Progenitor cell of endocrine pancreas (in vitro differentiated cells): ENCODE measurements around the gene WDR20. TPM values are rescaled to one million over a fixed set of nuclear protein-coding genes. Genes with fewer than 3 reads are reported as not detected.

Experiments used
- DNase-seq: peaks from one replicate; pipeline ENCODE4 v3.0.0; 2021; ENCODE audit warnings: low spot score; ENCODE audit not compliant: unreplicated experiment
- H3K27ac Mint-ChIP-seq: 2 replicates; pipeline ENCODE4 v1.8.0; 2021; ENCODE audit warnings: mild to moderate bottlenecking, moderate library complexity, mixed read lengths
- H3K27me3 Mint-ChIP-seq: 2 replicates; pipeline ENCODE4 v1.8.0; 2021; ENCODE audit warnings: mixed read lengths
- H3K36me3 Mint-ChIP-seq: 2 replicates; pipeline ENCODE4 v1.8.0; 2022; ENCODE audit warnings: mixed read lengths; ENCODE audit not compliant: insufficient read depth
- H3K4me1 Mint-ChIP-seq: 2 replicates; pipeline ENCODE4 v1.8.0; 2021; ENCODE audit warnings: low read depth, mixed read lengths
- H3K4me3 Mint-ChIP-seq: 2 replicates; pipeline ENCODE4 v1.8.0; 2021; ENCODE audit warnings: low read depth, mild to moderate bottlenecking, moderate library complexity, mixed read lengths
- H3K9me3 Mint-ChIP-seq: 2 replicates; pipeline ENCODE4 v1.8.0; 2021; ENCODE audit warnings: low read depth, mixed read lengths
- total RNA-seq: library from RNA; stranded (reverse); gene quantifications from 2 replicates; pipeline ENCODE4 v1.2.1, GENCODE V29; 2021
- TF ChIP-seq, protein P1 (sequence below): fragments of 200-600 bp; sonication (generic); IDR thresholded peaks from one replicate; pipeline ENCODE4 v1.5.0; 2021; ENCODE audit warnings: antibody characterized with exemption, mild to moderate bottlenecking; ENCODE audit not compliant: unreplicated experiment

The WDR20 gene
- total RNA-seq, 1 donor from 2014 or later = 34.9 TPM

DNA sequence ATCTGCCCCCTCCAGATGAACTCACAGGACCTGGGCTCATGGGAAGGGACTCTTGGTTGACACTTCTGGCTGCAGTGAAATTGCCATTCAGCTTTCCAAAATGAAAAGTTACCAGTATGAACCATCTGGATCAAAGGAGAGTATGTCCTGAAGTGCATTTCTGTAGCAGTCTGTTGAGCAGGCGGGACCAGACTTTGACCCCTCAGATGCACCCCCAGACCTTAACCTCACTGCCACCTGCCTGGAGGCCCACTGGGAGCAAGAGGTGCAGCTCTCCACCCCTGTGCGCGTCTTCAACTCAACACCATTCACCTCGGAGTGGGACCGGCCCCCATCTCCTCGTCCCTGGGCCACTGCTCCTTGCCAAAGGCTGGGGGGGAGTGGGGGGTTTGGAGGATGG is 110.3 kb downstream of the WDR20 start:
- no peaks in the 10 kb centered on the region for H3K36me3 Mint-ChIP-seq
- H3K27me3 Mint-ChIP-seq = no peaks in the 10 kb centered on the region
- no peak for DNase-seq
- no peak overlapping the region for H3K4me3 Mint-ChIP-seq
- TF ChIP-seq, protein P1, sequence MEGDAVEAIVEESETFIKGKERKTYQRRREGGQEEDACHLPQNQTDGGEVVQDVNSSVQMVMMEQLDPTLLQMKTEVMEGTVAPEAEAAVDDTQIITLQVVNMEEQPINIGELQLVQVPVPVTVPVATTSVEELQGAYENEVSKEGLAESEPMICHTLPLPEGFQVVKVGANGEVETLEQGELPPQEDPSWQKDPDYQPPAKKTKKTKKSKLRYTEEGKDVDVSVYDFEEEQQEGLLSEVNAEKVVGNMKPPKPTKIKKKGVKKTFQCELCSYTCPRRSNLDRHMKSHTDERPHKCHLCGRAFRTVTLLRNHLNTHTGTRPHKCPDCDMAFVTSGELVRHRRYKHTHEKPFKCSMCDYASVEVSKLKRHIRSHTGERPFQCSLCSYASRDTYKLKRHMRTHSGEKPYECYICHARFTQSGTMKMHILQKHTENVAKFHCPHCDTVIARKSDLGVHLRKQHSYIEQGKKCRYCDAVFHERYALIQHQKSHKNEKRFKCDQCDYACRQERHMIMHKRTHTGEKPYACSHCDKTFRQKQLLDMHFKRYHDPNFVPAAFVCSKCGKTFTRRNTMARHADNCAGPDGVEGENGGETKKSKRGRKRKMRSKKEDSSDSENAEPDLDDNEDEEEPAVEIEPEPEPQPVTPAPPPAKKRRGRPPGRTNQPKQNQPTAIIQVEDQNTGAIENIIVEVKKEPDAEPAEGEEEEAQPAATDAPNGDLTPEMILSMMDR = no peak
- no peak overlapping the region for H3K27ac Mint-ChIP-seq
- H3K4me1 Mint-ChIP-seq = peaks cover 4% of the 10 kb centered on the region
- no peaks in the 10 kb centered on the region for H3K9me3 Mint-ChIP-seq

DNA sequence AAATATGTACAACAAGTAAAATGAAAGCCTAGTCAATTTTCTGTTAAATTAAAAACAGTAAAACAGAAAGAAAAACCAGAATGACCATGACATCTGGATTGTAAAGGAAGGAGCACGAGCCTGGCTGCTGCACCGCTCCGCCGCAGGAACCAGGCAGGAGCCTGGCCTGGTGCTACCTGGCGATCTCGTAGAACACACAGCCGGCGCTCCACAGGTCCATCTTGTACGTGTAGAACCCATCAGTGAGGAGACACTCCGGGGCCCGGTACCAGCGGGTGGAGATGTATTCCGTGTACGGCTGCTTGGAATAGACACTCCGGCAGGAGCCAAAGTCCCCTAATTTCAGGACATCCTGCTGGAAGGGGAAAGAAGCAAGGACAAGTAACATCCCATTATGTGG is 110.9 kb downstream of the WDR20 start:
- DNase-seq = no peak
- H3K4me1 Mint-ChIP-seq = peaks cover 4% of the 10 kb centered on the region
- H3K4me3 Mint-ChIP-seq = no peak overlapping the region
- no peaks in the 10 kb centered on the region for H3K27me3 Mint-ChIP-seq
- H3K27ac Mint-ChIP-seq = peak overlapping the region; percentile 78
- H3K9me3 Mint-ChIP-seq = no peaks in the 10 kb centered on the region
- TF ChIP-seq, protein P1 = no peak
- no peaks in the 10 kb centered on the region for H3K36me3 Mint-ChIP-seq

DNA sequence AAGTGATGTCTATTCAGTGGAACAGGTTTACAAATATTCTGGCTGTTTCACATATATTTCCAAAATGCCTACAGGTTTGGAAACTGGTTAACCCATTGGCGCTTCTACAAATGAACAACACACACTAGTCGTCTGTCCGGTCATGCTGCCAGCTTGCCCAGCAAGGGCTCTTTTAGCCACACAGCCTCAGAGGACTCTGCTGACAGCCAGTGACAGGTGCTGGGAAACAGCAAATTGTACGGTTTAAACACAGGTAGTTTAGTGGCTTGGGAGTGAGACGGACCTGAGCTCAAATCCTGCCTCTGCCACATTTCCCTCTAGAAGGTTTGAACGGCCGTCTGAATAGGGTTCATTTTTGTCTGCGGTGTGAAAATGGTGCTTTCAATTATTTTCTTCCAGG is 111.5 kb downstream of the WDR20 start:
- H3K36me3 Mint-ChIP-seq = no peaks in the 10 kb centered on the region
- H3K4me3 Mint-ChIP-seq = no peak overlapping the region
- TF ChIP-seq, protein P1 = no peak
- DNase-seq = no peak
- H3K27ac Mint-ChIP-seq = no peak overlapping the region
- H3K9me3 Mint-ChIP-seq = no peaks in the 10 kb centered on the region
- no peaks in the 10 kb centered on the region for H3K27me3 Mint-ChIP-seq
- H3K4me1 Mint-ChIP-seq = peaks cover 4% of the 10 kb centered on the region

DNA sequence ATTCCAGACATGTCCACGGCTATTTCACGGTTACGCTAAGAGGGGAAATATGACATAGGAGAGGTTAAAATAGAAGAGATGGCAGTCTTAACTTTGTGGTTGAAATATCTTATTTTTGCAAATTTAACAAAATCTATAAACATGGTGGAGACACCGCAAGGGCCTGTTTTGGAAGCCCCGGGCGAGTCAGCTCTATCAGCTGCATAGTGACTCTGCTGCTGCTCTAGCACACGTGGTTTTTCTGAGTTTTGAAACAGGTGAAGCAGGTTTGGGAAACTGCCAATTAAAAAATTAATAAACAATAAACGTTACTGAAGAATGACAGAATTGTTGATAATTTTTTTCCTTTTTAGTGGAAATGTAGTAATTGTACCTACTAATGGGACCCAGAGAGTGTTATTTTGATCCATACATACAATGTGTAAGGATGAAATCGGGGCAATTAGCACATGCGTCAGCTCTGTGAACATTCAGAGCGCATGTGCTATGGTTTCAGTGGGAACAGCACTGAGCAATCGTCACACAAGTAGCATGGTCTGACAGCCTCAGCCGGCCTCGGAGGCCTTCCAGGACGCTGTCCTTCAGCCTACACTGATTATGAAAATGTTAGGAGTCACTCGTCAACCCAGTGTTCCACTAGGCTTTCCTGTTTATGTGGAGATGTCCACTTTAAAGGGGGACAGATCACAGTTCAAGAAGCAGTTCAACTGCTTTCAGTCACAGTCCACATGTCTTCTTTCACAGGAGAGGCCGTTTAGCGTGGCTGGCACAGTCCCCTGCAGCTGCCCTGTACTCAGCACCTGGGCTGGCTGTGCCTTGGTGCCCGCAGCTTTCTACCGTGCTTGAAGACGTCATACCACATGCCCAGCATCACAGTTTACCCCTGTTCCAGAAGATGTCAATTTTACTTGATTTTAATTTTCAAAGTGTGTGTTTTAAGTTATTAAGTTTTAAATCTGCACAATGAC is 113.4 kb downstream of the WDR20 start:
- no peaks in the 10 kb centered on the region for H3K27me3 Mint-ChIP-seq
- no peaks in the 10 kb centered on the region for H3K9me3 Mint-ChIP-seq
- H3K4me3 Mint-ChIP-seq = no peak overlapping the region
- no peak for DNase-seq
- TF ChIP-seq, protein P1 = no peak
- H3K27ac Mint-ChIP-seq = no peak overlapping the region
- peaks cover 2% of the 10 kb centered on the region for H3K36me3 Mint-ChIP-seq
- peaks cover 4% of the 10 kb centered on the region for H3K4me1 Mint-ChIP-seq

DNA sequence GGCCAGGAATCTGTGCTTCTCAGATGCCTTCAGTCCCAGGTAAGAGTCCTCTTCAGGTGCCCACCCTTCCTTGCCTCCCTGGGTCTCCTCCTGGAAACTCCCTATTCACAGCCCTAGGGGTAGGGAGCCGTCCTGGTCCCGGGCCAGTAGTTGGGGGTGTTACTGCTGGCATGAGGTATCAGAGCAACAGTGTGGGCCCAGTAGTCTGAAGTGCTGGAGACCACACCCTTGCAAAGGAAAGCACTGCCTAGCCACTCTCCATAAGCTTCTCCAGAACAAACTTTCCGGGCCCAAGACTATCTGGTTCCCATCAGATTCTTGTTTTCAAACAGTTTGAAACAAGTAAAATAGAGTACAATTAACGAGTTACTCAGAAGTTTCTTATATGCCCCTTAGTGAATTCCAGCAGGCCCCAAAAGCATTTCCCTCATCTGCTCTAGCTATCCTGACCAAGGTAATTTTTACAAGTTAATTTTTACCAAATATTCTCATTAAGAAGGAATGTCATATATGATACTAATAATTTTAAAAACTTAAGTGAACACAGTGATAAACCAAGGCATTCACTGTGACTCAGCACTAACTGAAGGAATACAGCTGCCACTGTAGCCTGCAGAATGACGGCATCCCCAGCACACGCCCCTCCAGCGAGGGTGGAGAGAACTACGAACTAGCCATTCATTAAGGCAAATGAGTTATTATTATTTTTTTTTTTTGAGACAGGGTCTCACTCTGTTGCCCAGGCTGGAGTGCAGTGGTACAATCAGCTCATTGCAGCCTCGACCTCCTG is 115.9 kb downstream of the WDR20 start:
- TF ChIP-seq, protein P1 = no peak
- H3K4me1 Mint-ChIP-seq = no peaks in the 10 kb centered on the region
- H3K36me3 Mint-ChIP-seq = peaks cover 4% of the 10 kb centered on the region
- H3K4me3 Mint-ChIP-seq = no peak overlapping the region
- DNase-seq = no peak
- no peaks in the 10 kb centered on the region for H3K27me3 Mint-ChIP-seq
- no peaks in the 10 kb centered on the region for H3K9me3 Mint-ChIP-seq
- no peak overlapping the region for H3K27ac Mint-ChIP-seq
